ENCODE data around the gene CDK3. TPM values are rescaled to one million over a fixed set of nuclear protein-coding genes. Genes with fewer than 3 reads are reported as not detected.

CDK3 gene
- total RNA-seq = 2.9 and 3.2 TPM in 2 replicates

DNA sequence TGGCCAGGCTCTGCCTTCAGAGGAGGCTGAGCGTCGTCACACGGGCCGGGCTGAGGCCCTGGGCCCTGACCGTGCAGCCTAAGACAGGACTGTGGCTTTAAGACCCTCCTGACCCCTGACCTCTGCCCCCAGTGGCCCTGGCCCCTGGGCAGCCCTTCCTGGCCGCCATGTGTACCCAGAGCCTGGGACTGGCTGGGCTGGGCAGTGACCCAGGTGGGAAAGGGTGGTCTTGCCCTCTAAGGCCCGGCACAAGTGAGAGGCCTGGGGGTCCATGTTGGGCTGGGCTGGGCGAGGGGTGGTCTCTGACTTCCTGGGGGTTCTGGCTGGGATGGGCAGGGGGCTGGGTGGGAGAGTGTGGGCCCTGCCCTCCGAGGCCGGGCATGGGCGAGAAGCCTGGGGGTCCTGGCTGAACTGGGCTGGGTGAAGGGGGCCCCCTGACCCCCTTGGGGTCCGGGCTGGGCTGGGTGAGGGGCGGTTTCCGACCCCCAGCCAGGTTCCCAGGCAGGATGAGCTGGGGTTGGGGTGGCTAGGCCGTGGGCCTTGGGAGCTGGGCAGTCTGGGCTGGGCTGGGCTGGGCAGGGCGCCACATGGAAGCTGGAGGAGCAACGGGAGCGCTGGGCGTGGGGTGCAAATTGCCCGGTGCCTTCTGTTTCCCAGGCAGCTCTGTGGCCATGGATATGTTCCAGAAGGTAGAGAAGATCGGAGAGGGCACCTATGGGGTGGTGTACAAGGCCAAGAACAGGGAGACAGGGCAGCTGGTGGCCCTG is at the start of gene CDK3:
TSS of gene CDK3 (plus strand) at position 101 of the 767 bp plus-strand sequence. CDS start at position 672, 571 bp downstream.

DNA sequence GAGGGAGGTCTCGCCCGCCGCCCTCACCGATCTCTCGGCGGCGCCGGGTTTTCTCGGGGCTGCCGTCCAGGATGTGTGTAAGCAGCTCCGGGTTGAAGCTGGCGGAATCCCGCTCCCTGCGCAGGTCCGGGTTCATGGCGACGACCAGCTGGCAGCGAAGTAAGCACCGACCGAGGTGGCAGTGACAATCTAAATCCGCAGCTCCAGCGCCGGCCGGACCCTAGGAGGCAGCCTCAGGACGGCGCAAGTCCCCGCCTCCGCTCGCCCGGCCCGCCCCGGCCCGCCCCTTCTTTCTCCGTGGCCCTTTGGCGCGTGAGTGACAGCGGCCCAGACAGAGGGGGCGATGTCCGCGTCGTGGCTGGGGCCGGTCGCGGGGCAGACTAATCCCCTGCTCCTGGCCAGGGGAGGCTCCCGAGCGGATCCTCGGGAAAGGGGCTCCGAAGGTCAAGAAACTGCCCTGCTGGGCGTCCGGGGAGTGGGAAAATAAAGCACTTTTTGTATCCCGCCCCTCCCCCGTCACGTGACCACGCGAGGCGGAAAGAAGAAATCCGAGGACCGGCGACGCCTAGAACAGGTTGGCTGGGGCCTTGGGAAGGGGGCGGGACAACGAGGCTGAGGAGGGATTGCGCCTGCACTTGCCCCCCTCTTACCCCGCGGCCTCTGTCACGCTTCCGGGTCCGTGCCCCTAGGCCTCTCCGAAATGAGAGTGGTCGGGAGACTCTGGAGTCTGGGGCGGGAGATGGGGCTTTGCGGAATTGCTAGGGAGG is 21.5 kb upstream of the CDK3 start, which contains the start of the genes ACOX1 and TEN1:
TSS of gene ACOX1 (minus strand) at position 229 of the 767 bp plus-strand sequence. CDS start at position 136, 93 bp downstream.
TSS of gene TEN1 (plus strand) at position 303 of the 767 bp plus-strand sequence. CDS start 6,953 bp downstream, outside the sequence.

DNA sequence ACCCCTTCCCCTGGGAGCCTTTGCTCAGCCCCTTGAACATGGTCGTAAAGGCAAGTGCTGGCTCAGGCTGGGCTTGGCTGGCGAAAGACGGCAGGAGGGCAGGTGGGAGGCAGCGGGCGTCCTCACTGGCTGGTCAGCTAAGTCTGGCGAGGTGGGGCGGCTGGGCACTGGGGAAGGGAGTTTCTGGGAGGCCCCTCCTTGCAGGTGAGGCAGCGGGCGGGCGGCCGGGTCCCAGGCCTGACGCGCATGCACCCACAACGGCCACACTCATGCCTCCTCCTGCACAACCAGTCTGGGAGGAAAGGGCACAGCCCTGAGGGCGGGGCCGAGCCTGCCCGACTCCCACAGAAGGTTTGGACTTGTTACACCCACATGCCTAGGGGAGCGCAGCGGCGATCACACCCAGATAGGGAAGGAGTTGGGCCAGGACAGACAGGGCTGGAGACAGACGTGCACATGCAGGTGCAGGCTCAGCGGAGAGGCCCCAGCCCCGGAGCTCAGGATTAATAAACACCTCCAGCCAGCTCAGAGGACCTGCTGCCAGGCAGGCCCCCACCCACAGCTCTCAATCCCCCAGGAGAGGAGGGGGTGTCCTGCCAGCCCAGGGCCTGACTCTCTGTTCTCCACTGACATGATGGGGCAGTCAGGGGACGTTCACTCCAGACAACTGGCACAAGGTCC is 26.6 kb downstream of the CDK3 start, which contains the start of gene EVPL:
TSS of gene EVPL (minus strand) at position 148 of the 681 bp plus-strand sequence. CDS start at position 40, 108 bp downstream.

Other genes starting within 250 kb of the CDK3 start
- gene GALK1, start 235.7 kb upstream of the CDK3 start, total RNA-seq = 39.5 and 41.5 TPM in 2 replicates
- 17.1 and 19.6 TPM in 2 replicates for gene UNK, start 216.0 kb upstream of the CDK3 start, total RNA-seq
- 1.00 and 1.2 TPM in 2 replicates for gene UNC13D, start 156.5 kb upstream of the CDK3 start, total RNA-seq
- 20.4 and 26.5 TPM in 2 replicates for gene WBP2, start 145.5 kb upstream of the CDK3 start, total RNA-seq
- 3.2 and 4.5 TPM in 2 replicates for gene TRIM47, start 122.3 kb upstream of the CDK3 start, total RNA-seq
- 23.2 and 23.8 TPM in 2 replicates for gene TRIM65, start 103.9 kb upstream of the CDK3 start, total RNA-seq
- gene MRPL38, start 96.0 kb upstream of the CDK3 start, total RNA-seq = 31.6 and 33.8 TPM in 2 replicates
- gene FBF1, start 59.8 kb upstream of the CDK3 start, total RNA-seq = 15.2 and 19.8 TPM in 2 replicates
- gene ACOX1, start 21.7 kb upstream of the CDK3 start, total RNA-seq = 55.0 and 63.2 TPM in 2 replicates
- gene TEN1, start 21.6 kb upstream of the CDK3 start, total RNA-seq = 16.5 and 18.2 TPM in 2 replicates
- gene EVPL, start 26.5 kb downstream of the CDK3 start, total RNA-seq = 0.12 and 0.22 TPM in 2 replicates
- gene SRP68, start 71.7 kb downstream of the CDK3 start, total RNA-seq = 43.7 and 46.9 TPM in 2 replicates
- not detected in 2 replicates for gene GALR2, start 73.9 kb downstream of the CDK3 start, total RNA-seq
- gene ZACN, start 78.3 kb downstream of the CDK3 start, total RNA-seq = 0.12 TPM in 1 of 2 replicates, not detected in the other
- 79.9 and 89.2 TPM in 2 replicates for gene EXOC7, start 102.9 kb downstream of the CDK3 start, total RNA-seq
- gene FOXJ1, start 140.4 kb downstream of the CDK3 start, total RNA-seq = under 0.01 TPM in 2 replicates
- gene RNF157, start 239.6 kb downstream of the CDK3 start, total RNA-seq = 0.75 and 0.89 TPM in 2 replicates